A549 treated with ZK216348 at 1 μM for 4 hours (cell line): ENCODE results near the gene CDK5. TPM values are rescaled to one million over a fixed set of nuclear protein-coding genes. Genes with fewer than 3 reads are reported as not detected.

Experiments
- total RNA-seq: library from RNA; stranded (reverse); fragments of 200-300 nt; extraction: Qiagen RNA extraction; gene quantifications from 5 replicates; pipeline ENCODE4 v1.2.3, GENCODE V29; 2022; ENCODE audit warnings: low read depth

Gene CDK5
- 31.4 to 36.6 TPM (median 35.2 TPM) in 5 replicates for total RNA-seq

DNA sequence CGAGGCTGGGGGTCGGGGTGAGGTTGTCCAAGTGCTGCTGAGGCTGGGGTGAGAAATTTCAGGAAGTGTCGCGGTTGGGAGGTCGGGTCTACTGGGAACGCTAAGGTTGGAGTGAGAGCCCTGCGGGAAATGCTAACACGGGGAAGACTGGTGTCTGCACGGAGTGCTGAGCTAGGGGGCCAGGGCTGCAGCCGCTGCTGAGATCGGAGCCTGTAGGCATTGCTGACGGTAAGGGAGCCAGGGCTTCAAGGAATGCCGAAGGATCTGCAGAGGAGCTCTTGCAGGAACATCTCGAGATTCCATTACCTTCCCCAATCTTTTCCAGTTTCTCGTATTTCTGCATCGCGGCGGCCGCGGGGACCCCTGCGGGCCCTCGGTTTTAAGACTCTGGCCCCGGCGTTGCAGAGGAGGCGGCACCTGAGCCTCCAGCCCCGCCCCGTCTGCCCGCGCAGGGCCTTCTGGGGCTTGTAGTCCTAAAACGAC lies at the start of gene CDK5:
Gene CDK5, minus strand, starts transcription at position 392 of the 483 bp plus-strand sequence. Its CDS starts 49 bp downstream, at position 343.

DNA sequence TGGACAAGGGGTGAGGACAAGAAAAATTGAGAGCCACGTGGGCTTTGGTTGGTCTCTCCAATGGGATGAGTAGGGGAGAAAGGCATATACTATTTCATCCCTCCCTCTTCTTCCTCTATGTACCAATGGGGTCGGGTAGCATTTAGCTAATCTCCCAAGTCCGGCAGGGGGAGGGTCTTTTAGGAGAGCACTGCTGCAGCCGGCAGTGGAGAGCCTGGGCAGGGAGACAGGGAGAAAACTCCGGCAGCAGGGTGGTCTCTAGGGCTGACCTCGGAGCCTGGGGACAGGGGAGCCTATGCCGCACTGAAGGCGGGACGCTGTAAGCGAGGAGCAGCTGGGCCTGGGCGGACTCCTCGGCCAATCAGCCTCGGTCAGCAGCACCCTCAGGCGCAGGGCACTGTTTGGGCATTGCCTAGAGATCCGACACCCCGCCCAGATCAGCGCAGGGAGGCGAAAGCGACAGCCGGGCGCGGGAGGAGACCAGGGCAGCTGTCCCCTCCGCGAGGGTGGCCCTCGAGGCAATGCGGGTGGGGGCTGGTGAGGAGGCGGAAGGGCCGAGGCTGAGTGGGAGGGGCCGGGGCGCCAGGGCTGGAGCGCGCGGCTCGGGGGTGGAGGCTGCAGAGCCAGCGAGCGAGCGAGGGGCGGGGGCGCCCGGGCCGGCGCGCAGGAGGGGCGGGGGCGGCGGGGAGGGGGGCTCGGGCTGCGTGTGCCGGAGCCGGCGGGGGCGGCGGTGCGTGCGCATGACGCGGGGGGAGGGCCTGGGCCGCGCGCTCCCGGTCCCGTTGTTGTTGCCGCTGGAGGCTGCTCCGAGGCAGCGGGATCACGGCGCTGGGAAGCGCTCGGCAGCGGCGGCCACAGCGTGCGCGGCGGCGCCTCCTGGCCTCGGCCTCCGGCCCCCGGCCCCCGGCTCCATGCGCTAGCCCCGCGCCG lies 28.3 kb upstream of the CDK5 start, which contains the start of gene AGAP3:
Gene AGAP3, plus strand, starts transcription at position 785 of the 930 bp plus-strand sequence. CDS start 267 bp downstream, outside the sequence.

GRCh38 chr7:151083071-151083823 lies 25.6 kb upstream of the CDK5 start, which contains the start of gene TMUB1:
Gene TMUB1 (minus strand): TSS chr7:151083493. CDS start chr7:151082563, 930 bp downstream.

DNA sequence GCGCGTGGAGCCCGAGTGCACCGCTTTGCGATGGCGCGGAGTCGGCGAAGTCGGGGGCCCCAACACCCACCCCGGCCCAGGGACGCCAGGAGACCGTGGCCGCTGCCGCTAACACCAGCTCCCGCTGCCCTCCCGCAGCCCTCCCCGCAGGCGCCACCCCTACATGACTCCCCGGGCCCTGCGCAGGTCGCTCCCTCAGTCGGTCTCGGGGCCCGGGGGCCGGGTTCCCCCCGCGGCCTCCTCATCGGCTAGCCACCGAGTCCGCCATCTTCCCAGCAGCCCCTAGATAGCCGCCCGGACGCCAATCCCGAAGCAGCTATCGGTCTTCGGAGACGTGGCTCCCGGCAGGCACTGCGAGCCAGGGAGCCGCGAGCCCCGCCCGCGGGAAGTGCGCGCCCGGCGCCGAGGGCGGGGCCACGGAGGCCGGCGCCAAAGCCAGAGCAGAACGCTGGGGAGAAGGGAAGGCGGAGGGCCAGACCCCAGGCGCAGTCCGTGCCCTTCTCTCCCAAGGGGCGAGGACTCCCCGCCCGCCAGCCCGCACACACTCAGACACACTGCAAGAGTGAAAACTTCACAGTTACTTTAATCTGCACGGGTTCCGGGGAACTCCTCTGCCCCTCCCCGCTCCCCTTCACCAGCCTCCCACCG lies 22.9 kb upstream of the CDK5 start, which contains the start of gene FASTK:
Gene FASTK, minus strand, starts transcription at position 288 of the 648 bp plus-strand sequence. Its CDS starts 43 bp downstream, at position 245.

GRCh38 chr7:151059367-151060112 lies 1.8 kb upstream of the CDK5 start, which contains the start of gene SLC4A2:
Gene SLC4A2 (plus strand): TSS chr7:151059589. CDS start chr7:151061988, 2,399 bp downstream.

GRCh38 chr7:151047976-151048815 lies 9.5 kb downstream of the CDK5 start, which contains the start of gene ASIC3:
Gene ASIC3 (plus strand): TSS chr7:151048531. CDS start chr7:151048886, 355 bp downstream.

DNA sequence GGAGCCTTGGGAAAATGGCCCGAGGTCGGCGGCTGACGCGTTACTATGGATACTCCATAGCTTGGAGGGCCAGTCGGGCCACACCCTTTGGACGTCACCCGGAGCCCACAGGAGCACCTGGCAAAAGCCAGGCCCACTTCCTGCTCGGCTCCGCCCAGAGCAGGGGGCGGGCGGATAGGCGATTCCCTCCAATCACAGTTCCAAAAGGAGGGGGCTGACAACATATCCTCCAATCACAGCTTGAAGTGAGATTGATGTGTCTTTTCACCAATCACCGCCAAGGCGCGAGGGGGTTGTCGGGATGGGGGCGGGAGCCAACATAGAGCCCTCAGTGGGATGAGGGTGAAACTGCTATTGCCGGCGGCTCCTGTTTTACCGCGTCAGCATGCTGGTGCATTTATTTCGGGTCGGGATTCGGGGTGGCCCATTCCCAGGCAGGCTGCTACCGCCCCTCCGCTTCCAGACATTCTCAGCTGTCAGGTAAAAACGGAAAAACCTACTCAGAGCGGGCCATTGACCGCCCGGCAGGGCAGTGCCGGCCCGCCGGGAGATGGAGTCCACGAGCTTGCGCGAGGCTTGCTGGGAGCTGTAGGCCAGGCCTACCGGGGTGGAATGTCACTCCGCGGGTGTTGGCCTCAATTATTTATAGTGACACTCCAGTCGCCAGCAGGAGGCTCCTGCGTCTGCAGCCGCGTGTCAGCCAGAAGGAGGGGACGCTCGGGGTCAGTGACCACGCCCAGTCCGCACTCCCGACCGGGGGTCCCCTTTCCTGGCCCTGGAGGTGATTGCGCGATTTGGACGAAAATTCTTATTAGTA lies 29.4 kb downstream of the CDK5 start, which contains the start of gene ABCB8:
Gene ABCB8, plus strand, starts transcription at position 320 of the 817 bp plus-strand sequence. Its CDS starts 66 bp downstream, at position 386.

GRCh38 chr7:151024435-151025056 lies 33.2 kb downstream of the CDK5 start, which contains the start of gene ATG9B:
Gene ATG9B (minus strand): TSS chr7:151024494. CDS start chr7:151024423, 71 bp downstream.

Other genes starting within 250 kb of the CDK5 start
- gene AOC1, start 205.4 kb downstream of the CDK5 start, total RNA-seq, result 0.06 TPM in 1 of 5 replicates, not detected in the others
- gene KCNH2, start 79.6 kb downstream of the CDK5 start, total RNA-seq, result 0.71 to 1.2 TPM (median 0.98 TPM) in 5 replicates
- gene NOS3, start 66.9 kb downstream of the CDK5 start, total RNA-seq, result 0.07 to 1.0 TPM (median 0.46 TPM) in 5 replicates
- gene ATG9B, start 33.4 kb downstream of the CDK5 start, total RNA-seq, result 0.25 to 0.94 TPM (median 0.43 TPM) in 5 replicates
- 26.6 to 53.5 TPM (median 47.4 TPM) in 5 replicates for gene ABCB8, start 29.4 kb downstream of the CDK5 start, total RNA-seq
- gene ASIC3, start 9.4 kb downstream of the CDK5 start, total RNA-seq, result 6.8 to 11.5 TPM (median 9.8 TPM) in 5 replicates
- 149 to 300 TPM (median 293 TPM) in 5 replicates for gene SLC4A2, start 1.7 kb upstream of the CDK5 start, total RNA-seq
- 40.8 to 89.4 TPM (median 74.8 TPM) in 5 replicates for gene FASTK, start 22.9 kb upstream of the CDK5 start, total RNA-seq
- 25.0 to 62.9 TPM (median 56.1 TPM) in 5 replicates for gene TMUB1, start 25.6 kb upstream of the CDK5 start, total RNA-seq
- 37.7 to 73.4 TPM (median 64.2 TPM) in 5 replicates for gene AGAP3, start 28.6 kb upstream of the CDK5 start, total RNA-seq
- gene GBX1, start 109.8 kb upstream of the CDK5 start, total RNA-seq, result 0.23 TPM in 1 of 5 replicates, not detected in the others
- not detected in 5 replicates for gene ASB10, start 129.4 kb upstream of the CDK5 start, total RNA-seq
- not detected in 5 replicates for gene H2BK1, start 152.6 kb upstream of the CDK5 start, total RNA-seq
- gene ABCF2, start 169.3 kb upstream of the CDK5 start, total RNA-seq, result 49.7 to 70.8 TPM (median 65.5 TPM) in 5 replicates
- 29.8 to 50.8 TPM (median 45.0 TPM) in 5 replicates for gene CHPF2, start 174.6 kb upstream of the CDK5 start, total RNA-seq
- gene SMARCD3, start 190.8 kb upstream of the CDK5 start, total RNA-seq, result 8.0 to 11.8 TPM (median 10.5 TPM) in 5 replicates